HG02571 (cell line): ENCODE measurements around the gene MTCH2.
"Not testable (repeated sequence)": the region's sequence is repeated elsewhere in the genome, so short reads cannot be mapped to it uniquely, and the experiment has no call there.

ENCODE experiments used
- ATAC-seq: cut with Tn5 transposase; IDR thresholded peaks from one replicate; pipeline ENCODE4 v1.9.1; 2021; ENCODE audit warnings: mild to moderate bottlenecking, moderate library complexity; ENCODE audit not compliant: unreplicated experiment

MTCH2 gene

GRCh38 chr11:47642099-47642855 lies at the start of gene MTCH2:
TSS of gene MTCH2 (minus strand) at chr11:47642559. CDS start at chr11:47642465, 94 bp downstream.
- peak; percentile 87 for ATAC-seq

DNA sequence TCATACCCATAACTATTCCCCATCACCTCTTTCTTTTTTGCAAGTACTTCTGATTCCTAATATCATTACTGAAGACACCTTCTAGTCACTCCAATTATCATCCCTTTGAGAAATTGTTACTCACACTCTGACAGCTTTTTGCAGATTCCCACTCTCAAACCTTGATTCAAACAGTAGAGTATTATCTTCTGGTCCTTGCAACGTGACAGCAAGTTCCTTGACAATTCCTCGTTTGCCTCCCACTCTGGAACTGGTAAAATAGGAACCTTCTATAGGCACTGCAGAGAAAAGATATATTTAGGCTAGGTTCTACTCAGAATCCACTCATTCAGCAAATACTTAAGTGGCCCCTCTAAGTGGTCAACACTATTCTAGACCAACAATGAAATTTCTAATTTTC lies 49.6 kb upstream of the MTCH2 start:
- ATAC-seq, result no peak

GRCh38 chr11:47689480-47689879 lies 47.1 kb upstream of the MTCH2 start:
- ATAC-seq, result no peak

GRCh38 chr11:47688991-47689390 lies 46.6 kb upstream of the MTCH2 start:
- no peak for ATAC-seq

GRCh38 chr11:47688111-47688510 lies 45.8 kb upstream of the MTCH2 start:
- no peak for ATAC-seq

- ATAC-seq, result not testable (repeated sequence)
These were observed 44.3 kb upstream of the MTCH2 start for GRCh38 chr11:47686704-47687103.

DNA sequence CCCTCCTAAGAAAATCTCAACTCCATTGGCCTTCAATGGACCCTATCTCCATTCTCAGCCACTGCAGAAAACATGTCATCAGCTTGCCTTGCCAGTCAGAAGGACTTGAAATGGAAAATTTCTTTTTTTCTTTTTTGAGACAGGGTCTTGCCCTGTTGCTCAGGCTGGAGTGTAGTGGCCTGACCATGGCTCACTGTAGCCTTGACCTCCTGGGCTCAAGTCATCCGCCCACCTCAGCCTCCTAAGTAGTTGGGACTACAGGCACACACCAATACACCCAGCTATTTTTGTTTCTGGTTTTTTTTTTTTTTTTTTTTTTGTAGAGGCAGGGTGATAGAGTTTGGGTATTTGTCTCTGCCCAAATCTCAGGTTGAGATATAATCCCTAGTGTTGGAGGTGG lies 43.8 kb upstream of the MTCH2 start:
- ATAC-seq, result no peak

DNA sequence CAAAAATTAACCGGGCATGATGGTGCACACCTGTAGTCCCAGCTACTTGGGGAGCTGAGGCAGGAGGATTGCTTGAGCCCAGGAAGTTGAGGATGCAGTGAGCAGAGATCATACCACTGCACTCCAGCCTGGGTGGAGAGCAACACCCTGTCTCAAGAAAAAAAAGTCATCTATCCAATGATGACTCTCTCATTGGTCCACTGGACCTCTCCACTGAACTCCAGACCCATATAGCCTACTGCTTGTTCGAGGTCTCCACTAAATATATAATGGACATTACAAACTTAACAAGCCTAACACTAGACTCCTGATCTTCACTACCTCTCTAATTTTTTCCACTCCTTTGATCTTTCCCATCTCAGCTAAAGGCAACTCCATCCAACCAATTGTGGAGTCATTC lies 33.5 kb upstream of the MTCH2 start:
- ATAC-seq, result no peak

DNA sequence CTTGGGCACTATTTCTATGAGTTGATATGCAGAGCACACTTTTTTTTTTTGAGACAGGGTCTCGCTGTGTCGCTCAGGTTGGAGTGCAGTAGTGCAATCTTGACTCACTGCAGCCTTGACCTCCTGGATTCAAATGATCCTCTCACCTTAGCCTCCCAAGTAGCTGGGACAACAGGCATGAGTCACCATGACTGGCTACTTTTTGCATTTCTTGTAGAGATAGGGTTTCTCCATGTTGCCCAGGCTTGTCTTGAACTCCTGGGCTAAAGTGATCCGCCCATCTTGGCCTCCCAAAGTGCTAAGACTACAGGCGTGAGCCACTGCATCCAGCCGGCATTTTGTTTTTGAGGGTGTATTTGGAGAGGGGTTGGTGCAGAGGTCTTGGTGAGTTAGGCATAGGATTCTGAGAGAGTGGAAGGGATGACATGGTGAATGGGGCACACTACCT lies 29.9 kb upstream of the MTCH2 start:
- ATAC-seq, result no peak

- ATAC-seq, result no peak
These were observed 27.5 kb upstream of the MTCH2 start for GRCh38 chr11:47669856-47670255.

DNA sequence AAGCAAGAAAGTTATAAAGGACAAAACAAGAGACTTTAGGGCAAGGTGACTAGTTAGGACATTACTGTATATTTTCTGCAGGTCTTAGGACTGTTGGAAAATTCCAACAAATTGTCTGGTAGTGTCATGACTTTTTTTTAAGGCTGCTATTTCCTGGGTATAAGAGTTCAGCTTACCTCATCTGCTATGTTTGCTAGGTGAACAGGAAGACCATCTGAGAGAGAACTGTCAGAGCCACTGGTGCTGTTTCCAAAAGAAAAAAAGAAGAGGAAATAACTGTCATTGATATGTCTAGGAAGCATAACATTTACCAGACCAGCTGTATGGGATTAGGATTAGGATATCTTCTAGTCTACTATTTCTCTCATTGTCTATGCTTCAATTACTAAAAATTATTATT lies 26.3 kb upstream of the MTCH2 start:
- ATAC-seq, result no peak

DNA sequence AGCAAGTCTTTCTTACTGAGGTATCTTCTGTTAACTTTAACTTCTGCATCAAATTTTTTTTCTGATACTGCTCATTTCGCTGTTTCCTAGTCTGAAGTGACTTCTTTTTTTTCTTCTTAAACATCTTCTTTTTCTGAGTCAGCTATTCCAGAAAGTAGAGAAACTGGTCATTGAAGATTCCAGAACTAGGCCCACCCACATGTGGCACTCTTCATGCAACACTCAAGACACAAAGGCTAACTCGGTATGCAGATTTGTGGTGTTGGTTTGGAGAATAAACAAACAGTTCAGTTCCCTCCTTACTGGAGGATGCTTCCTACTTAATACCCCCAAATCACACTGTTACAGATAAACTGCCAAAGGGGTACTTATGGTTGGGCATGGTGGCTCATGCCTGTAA lies 25.2 kb upstream of the MTCH2 start:
- no peak for ATAC-seq

DNA sequence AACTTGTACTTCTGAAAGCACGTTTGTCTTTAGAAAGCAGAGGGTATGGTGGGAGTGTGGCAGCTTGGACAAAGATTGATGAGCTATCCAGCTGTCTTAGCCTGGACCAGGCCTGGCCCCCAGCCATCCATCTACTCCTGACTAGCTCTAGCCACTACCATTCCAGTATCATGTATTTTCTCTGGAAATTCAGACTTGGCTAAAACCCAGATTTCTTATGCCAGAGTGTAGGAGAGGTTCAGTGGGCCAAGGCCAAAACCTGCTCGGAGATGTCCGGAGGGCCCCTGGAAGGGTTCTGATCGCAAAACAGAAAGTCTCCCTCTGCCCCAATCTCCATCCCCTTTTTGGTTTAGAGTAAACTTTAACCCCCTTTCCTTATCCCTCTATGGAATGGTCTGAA lies 24.8 kb upstream of the MTCH2 start:
- ATAC-seq, result no peak

GRCh38 chr11:47664936-47665335 lies 22.6 kb upstream of the MTCH2 start:
- not testable (repeated sequence) for ATAC-seq

DNA sequence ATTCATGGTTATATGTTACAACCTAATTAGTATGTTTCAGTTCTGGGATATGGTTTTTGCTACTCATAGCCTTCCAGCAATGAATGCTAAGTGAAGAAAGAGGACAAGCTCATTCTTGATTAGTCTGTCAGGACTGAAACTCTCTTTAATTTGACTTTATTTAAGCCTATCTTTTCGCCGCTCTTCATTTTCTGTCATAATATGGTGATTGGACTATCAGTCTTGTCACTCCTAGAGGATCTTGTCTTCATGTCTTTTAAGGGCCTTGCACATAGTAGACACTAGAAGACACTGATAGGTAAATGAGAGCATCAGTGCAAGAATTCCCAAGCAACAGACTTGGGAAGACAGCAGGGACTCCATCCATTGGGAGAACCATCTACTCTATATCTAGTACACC lies 18.9 kb upstream of the MTCH2 start:
- no peak for ATAC-seq

GRCh38 chr11:47659276-47659675 lies 16.9 kb upstream of the MTCH2 start:
- no peak for ATAC-seq

DNA sequence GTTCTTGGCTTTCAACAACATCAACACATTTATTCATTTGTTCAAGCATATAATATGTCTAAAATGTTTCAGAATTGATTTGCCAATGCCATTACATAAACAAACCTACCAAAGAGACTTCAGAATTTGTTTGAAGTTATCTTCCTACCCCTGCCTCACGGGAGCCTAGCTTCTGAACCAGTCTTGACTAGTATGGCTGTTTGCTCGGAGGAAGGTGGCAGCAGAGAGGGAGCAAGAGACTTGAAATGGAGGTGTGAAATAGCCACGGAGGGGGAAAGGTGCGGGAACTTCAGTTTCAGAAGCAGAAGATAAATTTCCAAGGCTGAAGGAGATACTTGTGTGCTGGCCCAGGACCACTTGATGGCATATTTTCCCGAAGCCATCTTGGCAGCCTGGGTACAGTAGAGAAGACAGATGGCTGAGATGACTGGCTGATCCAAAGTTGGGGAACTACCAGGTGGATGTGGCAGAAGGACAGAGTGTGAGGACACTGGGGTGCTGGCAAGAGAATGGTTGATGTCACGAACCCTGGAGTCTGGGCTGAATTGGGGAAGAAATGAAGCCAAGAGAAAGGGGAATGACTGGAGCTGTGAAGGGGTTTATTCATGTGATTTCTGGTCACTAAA lies 14.0 kb upstream of the MTCH2 start:
- no peak for ATAC-seq

- ATAC-seq, result no peak
These were observed 9.6 kb upstream of the MTCH2 start for GRCh38 chr11:47651818-47652469.

- ATAC-seq, result no peak
These were observed 6.9 kb upstream of the MTCH2 start for GRCh38 chr11:47649276-47649675.

DNA sequence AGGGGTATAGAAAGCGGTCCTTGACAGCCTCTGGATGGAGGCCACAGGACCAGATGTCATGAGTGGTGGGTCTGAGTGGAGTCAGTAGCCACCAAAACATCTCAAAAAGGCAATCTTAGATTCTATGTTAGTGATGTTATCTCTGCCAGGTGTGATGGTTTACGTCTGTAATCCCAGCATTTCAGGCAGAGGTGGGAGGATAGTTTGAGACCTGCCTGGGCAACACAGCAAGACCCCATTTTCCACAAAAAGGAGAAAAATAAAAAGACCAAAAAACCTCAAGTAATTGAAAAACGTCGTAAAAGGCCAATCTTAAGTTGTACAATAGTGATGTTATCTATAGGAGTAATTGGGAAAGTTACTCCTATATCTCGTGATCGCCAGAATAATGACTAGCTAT lies 3.7 kb upstream of the MTCH2 start:
- ATAC-seq, result no peak

DNA sequence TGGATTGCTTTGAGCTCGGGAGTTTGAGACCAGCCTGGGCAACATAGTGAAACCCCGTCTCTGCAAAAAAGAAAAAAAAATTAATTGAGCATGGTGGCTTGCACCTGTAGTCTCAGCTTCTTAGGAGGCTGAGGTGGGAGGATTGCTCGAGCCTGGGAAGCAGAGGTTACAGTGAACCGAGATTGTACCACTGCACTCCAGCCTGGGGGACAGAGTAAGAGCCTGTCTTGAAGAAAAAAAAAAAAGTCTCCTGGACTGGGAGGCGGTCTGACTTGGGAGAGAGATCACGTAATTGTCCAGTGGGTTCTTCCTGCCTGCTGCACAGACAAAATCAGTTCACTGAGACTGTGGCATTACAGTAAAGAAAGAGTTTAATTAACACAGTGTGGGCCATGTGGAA lies 3.1 kb upstream of the MTCH2 start:
- ATAC-seq, result no peak

DNA sequence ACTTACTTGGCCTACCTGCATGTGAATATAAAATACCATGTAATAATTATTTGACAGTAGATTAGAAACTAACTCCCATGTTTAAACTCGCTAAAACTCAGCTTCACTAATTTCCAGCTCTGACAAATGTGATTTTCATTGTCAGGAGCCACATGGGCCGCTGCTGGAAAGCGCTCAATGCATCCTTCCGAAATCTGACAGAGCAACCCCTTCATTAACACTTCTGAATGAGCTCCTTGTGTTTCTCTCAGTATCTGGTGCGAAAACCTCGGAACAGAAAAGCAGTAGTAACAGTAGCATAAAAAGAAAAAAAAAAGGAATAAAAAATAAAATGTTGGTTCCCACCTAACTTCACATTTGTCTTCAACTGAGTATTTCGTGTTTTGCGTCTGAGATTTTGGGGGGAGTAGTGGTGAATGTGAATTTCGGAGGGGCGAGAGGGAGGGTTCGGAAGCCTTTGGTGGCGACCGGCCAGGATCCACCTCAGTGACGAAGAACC lies 710 bp downstream of the MTCH2 start:
- no peak for ATAC-seq
